Effector memory CD8-positive, alpha-beta T cell (primary cell): Measurements from ENCODE around the gene GLIPR1.

Experiments used
- ATAC-seq: fragments of 150-1000 bp; cut with Tn5 transposase; replicated peaks from 2 replicates; pipeline ENCODE4 v1.10.0; 2021; ENCODE audit warnings: mild to moderate bottlenecking, moderate library complexity
- DNase-seq, 3 experiments: peaks; one replicate each; pipeline ENCODE4 v3.0.0; 2021
- H3K27ac Mint-ChIP-seq, 2 donors: one replicate each; pipeline ENCODE4 v1.8.0; 2022; ENCODE audit warnings: mild to moderate bottlenecking in 2 of 2, mixed read lengths in 2 of 2, moderate library complexity in 2 of 2
- H3K27me3 Mint-ChIP-seq, 2 donors: one replicate each; pipeline ENCODE4 v1.8.0; 2022; ENCODE audit warnings: mixed read lengths in 2 of 2
- H3K36me3 Mint-ChIP-seq: one replicate; pipeline ENCODE4 v1.8.0; 2022; ENCODE audit warnings: mild to moderate bottlenecking, moderate library complexity, mixed read lengths; ENCODE audit not compliant: insufficient read depth
- H3K4me1 Mint-ChIP-seq, 2 donors: one replicate each; pipeline ENCODE4 v1.8.0; 2022; ENCODE audit warnings: low read depth in 2 of 2, mixed read lengths in 2 of 2
- H3K4me3 Mint-ChIP-seq, 2 donors: one replicate each; pipeline ENCODE4 v1.8.0; 2022; ENCODE audit warnings: mild to moderate bottlenecking in 2 of 2, mixed read lengths in 2 of 2, moderate library complexity in 2 of 2
- H3K9me3 Mint-ChIP-seq, 2 donors: one replicate each; pipeline ENCODE4 v1.8.0; 2022; ENCODE audit warnings: mixed read lengths in 2 of 2

Gene GLIPR1

GRCh38 chr12:75539889-75540288 is 59.3 kb downstream of the GLIPR1 start:
- DNase-seq (no peak), ATAC-seq (no peak)
- no peaks in the 10 kb centered on the region for H3K9me3 Mint-ChIP-seq
- no peaks in the 10 kb centered on the region for H3K4me1 Mint-ChIP-seq
- peaks cover 0 to 10% of the 10 kb centered on the region in 2 donors for H3K27me3 Mint-ChIP-seq
- no peaks in the 10 kb centered on the region for H3K36me3 Mint-ChIP-seq
- no peak overlapping the region for H3K27ac Mint-ChIP-seq
- no peak overlapping the region for H3K4me3 Mint-ChIP-seq

- H3K27me3 Mint-ChIP-seq = peaks cover 11 to 24% of the 10 kb centered on the region in 2 donors
- H3K9me3 Mint-ChIP-seq = no peaks in the 10 kb centered on the region
- H3K27ac Mint-ChIP-seq = no peak overlapping the region
- ATAC-seq (no peak), DNase-seq (no peak)
- H3K4me1 Mint-ChIP-seq = no peaks in the 10 kb centered on the region
- no peaks in the 10 kb centered on the region for H3K36me3 Mint-ChIP-seq
- no peak overlapping the region for H3K4me3 Mint-ChIP-seq
These were observed 62.4 kb downstream of the GLIPR1 start for GRCh38 chr12:75542942-75543341.

- peaks cover 11 to 26% of the 10 kb centered on the region in 2 donors for H3K27me3 Mint-ChIP-seq
- no peaks in the 10 kb centered on the region for H3K4me1 Mint-ChIP-seq
- H3K36me3 Mint-ChIP-seq = no peaks in the 10 kb centered on the region
- ATAC-seq (no peak), DNase-seq (no peak)
- H3K9me3 Mint-ChIP-seq = no peaks in the 10 kb centered on the region
- no peak overlapping the region for H3K4me3 Mint-ChIP-seq
- no peak overlapping the region for H3K27ac Mint-ChIP-seq
These were observed 63.0 kb downstream of the GLIPR1 start for GRCh38 chr12:75543529-75543928.

- no peaks in the 10 kb centered on the region for H3K9me3 Mint-ChIP-seq
- H3K4me3 Mint-ChIP-seq = no peak overlapping the region
- ATAC-seq = no peak
- H3K4me1 Mint-ChIP-seq = no peaks in the 10 kb centered on the region
- no peaks in the 10 kb centered on the region for H3K36me3 Mint-ChIP-seq
- no peak overlapping the region for H3K27ac Mint-ChIP-seq
- no peak for DNase-seq
- peaks cover 20 to 41% of the 10 kb centered on the region in 2 donors for H3K27me3 Mint-ChIP-seq
These were observed 65.1 kb downstream of the GLIPR1 start for GRCh38 chr12:75545636-75546035.

- peaks cover 30 to 40% of the 10 kb centered on the region in 2 donors for H3K27me3 Mint-ChIP-seq
These were observed 68.3 kb downstream of the GLIPR1 start for GRCh38 chr12:75548879-75549278.

GRCh38 chr12:75549989-75550388 is 69.4 kb downstream of the GLIPR1 start:
- ATAC-seq = no peak
- H3K9me3 Mint-ChIP-seq = no peaks in the 10 kb centered on the region
- no peaks in the 10 kb centered on the region for H3K36me3 Mint-ChIP-seq
- H3K27ac Mint-ChIP-seq = no peak overlapping the region
- no peak for DNase-seq
- H3K4me1 Mint-ChIP-seq = no peaks in the 10 kb centered on the region
- H3K27me3 Mint-ChIP-seq = peaks cover 30 to 31% of the 10 kb centered on the region in 2 donors
- H3K4me3 Mint-ChIP-seq = no peak overlapping the region

More at GRCh38 chr12:75548879-75549278, 68.3 kb downstream of the GLIPR1 start:
- no peaks in the 10 kb centered on the region for H3K9me3 Mint-ChIP-seq
- H3K4me1 Mint-ChIP-seq = no peaks in the 10 kb centered on the region
- DNase-seq (no peak), ATAC-seq (no peak)
- no peaks in the 10 kb centered on the region for H3K36me3 Mint-ChIP-seq
- no peak overlapping the region for H3K27ac Mint-ChIP-seq
- no peak overlapping the region for H3K4me3 Mint-ChIP-seq

GRCh38 chr12:75550401-75551240 is 70.1 kb downstream of the GLIPR1 start:
- H3K27ac Mint-ChIP-seq = no peak overlapping the region
- ATAC-seq = no peak
- H3K9me3 Mint-ChIP-seq = no peaks in the 10 kb centered on the region
- no peak for DNase-seq
- no peaks in the 10 kb centered on the region for H3K4me1 Mint-ChIP-seq
- no peak overlapping the region for H3K4me3 Mint-ChIP-seq
- peaks cover 27 to 28% of the 10 kb centered on the region in 2 donors for H3K27me3 Mint-ChIP-seq
- no peaks in the 10 kb centered on the region for H3K36me3 Mint-ChIP-seq

- ATAC-seq (no peak), DNase-seq (no peak)
- Mint-ChIP-seq H3K9me3 (no peaks in the 10 kb centered on the region), H3K4me1 (no peaks in the 10 kb centered on the region), H3K27me3 (peaks cover 26 to 31% of the 10 kb centered on the region in 2 donors), H3K4me3 (no peak overlapping the region), H3K27ac (no peak overlapping the region), H3K36me3 (no peaks in the 10 kb centered on the region)
These were observed 70.9 kb downstream of the GLIPR1 start for GRCh38 chr12:75551477-75551876.

GRCh38 chr12:75553398-75553797 is 72.8 kb downstream of the GLIPR1 start:
- ATAC-seq (no peak), DNase-seq (no peak)
- Mint-ChIP-seq H3K4me1 (no peaks in the 10 kb centered on the region), H3K4me3 (no peak overlapping the region), H3K36me3 (no peaks in the 10 kb centered on the region), H3K27me3 (peaks cover 24 to 36% of the 10 kb centered on the region in 2 donors), H3K9me3 (no peaks in the 10 kb centered on the region), H3K27ac (no peak overlapping the region)
